ENCODE data around the gene ZIC2. TPM values are rescaled to one million over a fixed set of nuclear protein-coding genes. Genes with fewer than 3 reads are reported as not detected.
A peak's percentile ranks its signal among the peaks of the same experiment; 100 is the strongest.

Gene ZIC2
- total and polyA plus RNA-seq, 2 of the 8 experiments (the other 6 are each of a cell fraction or from before 2014, with no cell fraction given): 53.2 to 372 TPM

DNA sequence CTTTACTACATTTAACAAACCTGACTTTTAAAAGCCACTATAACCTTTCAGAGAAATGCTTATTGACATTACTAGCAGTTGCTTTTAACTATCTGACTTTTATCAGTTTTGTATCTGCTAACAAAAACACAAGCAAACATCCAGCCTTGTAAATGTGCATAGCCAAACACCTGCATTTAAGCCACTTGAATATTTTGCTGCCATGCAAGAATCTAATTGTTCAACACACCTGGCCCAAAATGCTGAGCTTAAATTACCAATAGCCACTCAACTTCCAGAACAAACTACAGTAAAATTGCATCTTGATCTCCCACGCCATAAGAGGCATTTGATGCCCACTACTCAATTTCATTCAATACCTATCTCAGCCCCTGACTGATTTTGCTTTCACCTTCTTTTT is 19.3 kb upstream of the ZIC2 start:
- H2BK5ac ChIP-seq (ENCODE audit: low read depth, low read length): no peak overlapping the region
- H3K14ac ChIP-seq (ENCODE audit: insufficient read length): no peak overlapping the region
- H2BK20ac ChIP-seq (ENCODE audit: low read length): no peak overlapping the region
- H2AFZ ChIP-seq (ENCODE audit: low read length): no peak overlapping the region
- FAIRE-seq (no peak), DNase-seq (ENCODE audit: low read depth in 1 of 2, low spot score in 2 of 2) (no peak)
- no peak overlapping the region for H4K5ac ChIP-seq (ENCODE audit: insufficient read length, low read depth, low read length)
- WGBS, 2 experiments (ENCODE audit: extremely low coverage in 1 of 2, insufficient coverage in 1 of 2, insufficient read length in 1 of 2, insufficient replicate concordance in 2 of 2, low coverage in 1 of 2, low lambda C conversion rate in 2 of 2, missing lambda C conversion rate in 1 of 2): 37% methylated on average over 1 of the region's 1 CpG; no CpG with 5 or more reads in 1 of the 2 experiments
- H2BK12ac ChIP-seq (ENCODE audit: low read depth, low read length): no peak overlapping the region
- CTCF ChIA-PET (ENCODE audit: partially characterized antibody): interaction anchor here (1.0 to 11.7 kb wide), 4 partner anchors 11 to 306 kb away, joined by 3 to 93 read pairs (median 48); no protein-coding TSS in a partner anchor
- H3K36me3 ChIP-seq (ENCODE audit: control insufficient read depth in 2 of 4, insufficient read depth in 4 of 4, low read length in 3 of 4): peaks cover 0 to 45% (median 21%) of the 10 kb centered on the region in 4 experiments; a peak in 7 of 8 replicates
- H2BK15ac ChIP-seq (ENCODE audit: low read length): no peak overlapping the region
- no peak overlapping the region for H3K4me3 ChIP-seq (ENCODE audit: extremely low read depth in 1 of 4, insufficient read depth in 2 of 4, low read depth in 3 of 4, low read length in 4 of 4)
- no peaks in the 10 kb centered on the region for H3K9me3 ChIP-seq (ENCODE audit: insufficient read depth in 2 of 2, low read depth in 1 of 2, low read length in 1 of 2)
- peaks cover 26% of the 10 kb centered on the region for H3K23me2 ChIP-seq (ENCODE audit: low read depth, low read length)
- POLR2A ChIA-PET (ENCODE audit: partially characterized antibody): interaction anchor here (1.0 to 8.9 kb wide), 11 partner anchors 8 to 306 kb away, joined by 3 to 80 read pairs (median 4); partner anchors contain the start of genes ZIC2 and ZIC5
- no peak overlapping the region for H3K4ac ChIP-seq (replicated peaks; ENCODE audit: insufficient read length, low read depth, low read length)
- no peak overlapping the region for H3K4me2 ChIP-seq (ENCODE audit: insufficient read depth in 1 of 2, low read depth in 2 of 2, low read length in 2 of 2)
- peaks cover 5 to 29% (median 19%) of the 10 kb centered on the region in 4 experiments for H3K4me1 ChIP-seq (replicated peaks in 1 of 4; ENCODE audit: control insufficient read depth in 3 of 4, insufficient read depth in 4 of 4, low read length in 3 of 4)
- H3K79me2 ChIP-seq (ENCODE audit: control insufficient read depth in 1 of 2, insufficient read depth in 2 of 2, low read length in 2 of 2): peaks cover 0 to 29% of the 10 kb centered on the region in 2 experiments; a peak in 3 of 4 replicates
- peaks cover 14 to 20% of the 10 kb centered on the region in 2 experiments for H4K20me1 ChIP-seq (replicated peaks in 1 of 2; ENCODE audit: control insufficient read depth in 1 of 2, insufficient read depth in 2 of 2, low read length in 2 of 2)
- H4K8ac ChIP-seq (ENCODE audit: extremely low read depth, insufficient read depth, low read length): no peak overlapping the region
- peaks cover 2 to 32% (median 23%) of the 10 kb centered on the region in 4 experiments; a peak in 6 of 7 replicates for H3K27me3 ChIP-seq (replicated peaks in 1 of 4; ENCODE audit: control insufficient read depth in 3 of 4, extremely low read depth in 1 of 4, insufficient read depth in 3 of 4, low read length in 3 of 4)
- no peak overlapping the region for H3K23ac ChIP-seq (ENCODE audit: insufficient read length)
- no peak overlapping the region for H3K9ac ChIP-seq (replicated peaks in 1 of 4; ENCODE audit: extremely low read depth in 1 of 4, low read depth in 3 of 4, low read length in 3 of 4)
- H3K18ac ChIP-seq (ENCODE audit: extremely low read depth, low read length): no peak overlapping the region
- H3K27ac ChIP-seq (ENCODE audit: low read depth, low read length): no peak overlapping the region
- no peak overlapping the region for H4K91ac ChIP-seq (replicated peaks; ENCODE audit: insufficient read length, low read length)
- H3K79me1 ChIP-seq (ENCODE audit: low read depth, low read length): no peaks in the 10 kb centered on the region; the same call in 1 of the 2 replicates
- H2BK120ac ChIP-seq (replicated peaks; ENCODE audit: low read depth, low read length): no peak overlapping the region
- H3K56ac ChIP-seq (replicated peaks; ENCODE audit: insufficient read length, low read depth, low read length): no peak overlapping the region
- H2AK5ac ChIP-seq (ENCODE audit: low read depth, low read length): no peak overlapping the region
- TF ChIP-seq JUN (IDR thresholded peaks at IDR 0.05; ENCODE audit: low read depth, low read length) (no peak), POLR2A (IDR thresholded peaks at IDR 0.05; ENCODE audit: control extremely low read depth in 1 of 2, low read depth in 2 of 2, low read length in 2 of 2) (0 out of 3 replicates have a peak, but pooled peaks of 1 of the 2 experiments have one; percentile 28), SP2 (IDR thresholded peaks at IDR 0.05; ENCODE audit: low read length) (no peak)
